Measurements from ENCODE around the gene PATJ.
"Not testable (repeated sequence)": the region's sequence is repeated elsewhere in the genome, so short reads cannot be mapped to it uniquely, and the experiment has no call there.

The PATJ gene

DNA sequence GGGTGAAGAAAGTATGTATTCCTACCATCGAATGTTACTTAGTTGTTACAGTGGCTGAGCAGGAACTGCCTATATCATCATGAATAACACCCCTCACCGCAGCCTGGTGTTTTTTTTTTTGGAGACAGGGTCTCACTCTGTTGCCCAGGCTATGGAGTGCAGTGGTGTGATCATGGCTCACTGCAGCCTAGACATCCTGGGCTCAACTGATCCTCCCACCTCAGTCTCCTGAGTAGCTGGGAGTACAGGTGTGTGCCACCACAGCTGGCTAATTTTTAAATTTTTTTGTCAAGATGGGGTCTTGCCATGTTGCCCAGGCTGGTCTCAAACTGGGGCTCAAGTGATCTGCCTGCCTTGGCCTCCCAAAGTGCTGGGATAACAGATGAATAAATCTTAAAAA, 7.3 kb downstream of the PATJ start:
- no peak for DNase-seq

DNA sequence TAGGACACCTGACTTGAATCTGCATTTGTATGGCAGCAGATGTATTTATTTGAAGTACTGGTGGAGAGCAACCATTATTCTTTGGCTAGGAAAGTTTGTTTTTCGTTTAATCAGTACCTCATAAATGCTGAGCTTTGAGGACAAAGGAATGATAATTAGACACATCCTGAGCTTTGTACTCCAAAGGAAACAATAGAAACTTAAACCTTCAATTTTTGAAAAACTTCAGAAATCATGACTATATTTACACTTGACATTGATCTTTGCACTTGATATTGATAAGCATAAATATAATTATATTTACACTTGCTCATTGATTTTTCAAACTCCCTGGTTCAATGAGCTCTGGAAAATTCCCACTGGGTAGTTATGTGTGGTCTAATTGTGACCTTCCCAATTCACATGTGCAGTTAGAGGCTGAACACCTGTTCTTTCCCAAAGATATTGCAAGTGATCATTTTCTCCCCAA, 10.7 kb downstream of the PATJ start:
- no peak for DNase-seq

DNA sequence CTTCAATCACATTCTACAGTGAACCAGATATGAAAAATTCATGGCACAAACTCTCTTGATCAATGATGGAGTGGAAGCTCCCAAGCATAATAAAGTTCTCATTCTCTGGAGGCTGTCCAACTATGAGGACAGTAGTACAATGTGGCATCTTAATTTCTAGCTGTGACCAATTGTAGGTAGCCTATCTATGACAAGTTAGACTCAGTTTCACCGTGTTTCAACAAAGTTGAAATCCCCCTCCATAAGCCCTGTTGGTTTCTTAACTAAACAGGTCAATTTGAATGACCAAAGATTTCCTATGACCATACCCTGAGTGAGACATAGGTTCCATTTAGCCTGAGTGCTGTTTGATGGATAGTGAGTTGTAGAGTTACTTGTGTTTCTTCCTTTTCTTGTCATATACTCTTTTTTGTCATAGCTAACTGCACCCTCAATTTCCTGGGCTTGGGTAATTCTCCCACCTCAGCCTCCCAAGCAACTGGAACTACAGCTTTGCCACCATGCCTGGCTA, 11.8 kb downstream of the PATJ start:
- DNase-seq: no peak

DNA sequence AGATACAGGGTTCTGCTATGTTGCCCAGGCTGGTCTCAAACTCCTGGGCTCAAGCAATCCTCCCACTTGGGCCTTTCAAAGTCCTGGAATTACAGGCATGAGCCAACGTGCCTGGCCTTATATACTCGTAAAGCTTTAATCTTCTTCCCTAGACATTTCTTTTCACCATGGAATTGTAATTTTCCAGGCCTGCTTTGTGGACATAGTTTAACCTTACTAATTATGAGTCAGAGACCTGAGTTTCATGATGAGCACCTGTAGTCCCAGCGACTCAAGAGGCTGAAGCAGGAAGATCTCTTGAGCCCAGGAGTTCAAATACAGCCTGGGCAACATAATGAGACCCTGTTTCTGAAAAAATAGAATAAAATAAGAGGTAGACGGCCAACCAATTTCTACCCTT, 12.3 kb downstream of the PATJ start:
- DNase-seq: no peak

DNA sequence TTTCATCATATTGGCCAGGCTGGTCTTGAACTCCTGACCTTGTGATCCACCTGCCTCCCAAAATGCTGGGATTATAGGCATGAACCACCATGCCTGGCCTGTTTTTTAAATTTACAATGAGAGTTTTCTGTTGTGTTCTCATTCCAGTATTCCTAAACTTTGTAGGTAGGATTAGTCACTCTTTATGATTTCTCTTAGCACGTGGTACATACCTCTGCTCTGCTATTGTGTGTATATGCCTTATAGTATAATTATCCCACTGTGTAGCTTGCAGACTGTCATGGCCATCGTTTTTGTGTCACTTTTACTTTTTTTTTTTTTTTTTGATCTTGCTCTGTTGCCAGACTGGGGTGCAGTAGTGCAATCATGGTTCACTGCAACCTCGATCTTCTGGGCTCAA, 14.5 kb downstream of the PATJ start:
- DNase-seq: no peak

DNA sequence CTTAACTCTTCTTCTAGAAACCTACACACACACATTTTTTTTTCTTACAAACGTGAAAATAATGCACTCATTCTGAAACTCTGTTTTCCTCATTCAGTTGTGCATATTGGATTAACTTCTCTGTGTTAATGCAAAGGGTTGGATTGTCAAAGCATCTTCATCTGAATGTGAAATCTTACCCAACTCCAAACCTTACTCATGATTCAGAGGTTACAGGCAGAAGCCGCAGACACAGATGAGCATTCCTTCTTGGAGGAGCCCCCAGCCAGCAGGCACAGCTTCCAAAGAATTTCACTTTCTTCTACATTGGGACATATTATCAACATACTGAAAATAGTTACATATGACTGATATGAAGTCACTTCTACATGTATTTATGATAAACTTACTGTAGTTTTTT, 15.7 kb downstream of the PATJ start:
- no peak for DNase-seq

DNA sequence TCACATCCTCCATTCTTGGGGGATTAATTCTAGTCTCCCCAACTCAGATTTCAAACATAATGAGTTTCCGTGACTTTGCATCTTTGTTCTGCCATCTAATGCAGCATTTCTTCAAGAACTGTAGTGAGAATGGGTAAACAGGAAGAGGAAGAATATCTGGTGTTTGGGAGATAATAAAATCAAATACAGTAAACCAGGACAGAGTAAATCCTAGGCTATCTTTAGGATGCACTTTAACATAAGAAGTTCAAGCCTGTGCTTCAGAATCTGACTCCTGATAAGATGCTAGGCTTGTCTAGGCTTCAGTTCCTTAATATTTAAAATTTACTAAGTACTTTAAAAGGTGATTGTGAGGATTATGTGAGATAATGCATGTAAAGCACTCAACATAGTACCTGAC, 27.9 kb downstream of the PATJ start:
- DNase-seq: no peak

DNA sequence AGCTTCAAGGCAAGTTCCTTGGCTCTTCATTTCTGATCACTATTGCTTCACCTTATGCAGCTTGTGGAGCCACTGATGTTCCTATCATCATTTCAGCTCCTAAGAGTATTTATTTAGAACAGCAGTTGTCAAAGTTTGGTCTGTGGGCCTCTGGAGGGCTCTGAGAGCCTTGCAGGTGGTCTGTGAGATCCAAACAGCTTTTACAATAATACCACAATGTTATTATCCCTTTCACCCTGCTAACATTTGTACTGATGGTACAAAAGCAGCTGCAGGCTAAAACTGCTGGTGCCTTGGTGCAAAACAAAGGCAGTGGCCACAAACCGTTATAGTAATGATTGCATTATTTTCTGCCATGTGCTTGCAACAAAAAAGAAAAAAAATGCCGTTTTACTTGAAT, 33.8 kb downstream of the PATJ start:
- no peak for DNase-seq

DNA sequence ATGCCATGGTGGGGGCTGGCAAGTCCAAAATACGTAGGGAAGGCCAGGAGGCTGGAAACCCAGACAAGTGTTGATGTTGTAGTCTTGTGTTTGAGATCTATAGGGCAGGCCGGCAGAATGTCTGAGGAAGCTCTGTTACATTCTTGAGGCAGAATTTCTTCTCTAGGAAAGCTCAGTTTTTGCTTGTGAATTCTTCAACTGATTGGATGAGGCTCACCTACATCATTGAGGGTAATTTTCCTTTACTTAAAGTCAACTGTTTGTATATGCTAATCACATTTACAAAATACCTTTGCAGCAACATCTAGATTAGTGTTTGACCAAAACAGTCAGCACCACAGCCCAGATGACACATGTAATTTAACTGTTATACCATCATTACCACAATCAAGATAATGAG, 37.0 kb downstream of the PATJ start:
- DNase-seq: no peak

DNA sequence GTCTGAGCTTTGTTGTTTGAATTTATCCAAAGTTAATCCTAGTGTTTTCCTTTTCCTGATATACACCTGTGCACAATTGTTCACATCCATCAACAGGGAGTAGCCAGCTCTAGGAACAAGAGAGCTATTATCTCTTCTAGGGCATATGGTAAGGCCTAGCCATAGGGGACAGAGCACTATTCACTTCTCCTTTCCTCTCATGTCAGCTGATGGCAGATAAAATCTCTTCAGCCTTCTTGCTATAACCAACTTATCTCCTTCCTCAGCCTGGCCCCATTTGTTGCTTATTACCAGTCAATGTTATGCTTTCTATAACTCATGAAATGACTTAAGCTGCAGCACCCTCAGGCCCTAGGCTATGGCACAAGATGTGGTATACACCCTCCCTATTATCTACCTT, 38.9 kb downstream of the PATJ start:
- DNase-seq: no peak

DNA sequence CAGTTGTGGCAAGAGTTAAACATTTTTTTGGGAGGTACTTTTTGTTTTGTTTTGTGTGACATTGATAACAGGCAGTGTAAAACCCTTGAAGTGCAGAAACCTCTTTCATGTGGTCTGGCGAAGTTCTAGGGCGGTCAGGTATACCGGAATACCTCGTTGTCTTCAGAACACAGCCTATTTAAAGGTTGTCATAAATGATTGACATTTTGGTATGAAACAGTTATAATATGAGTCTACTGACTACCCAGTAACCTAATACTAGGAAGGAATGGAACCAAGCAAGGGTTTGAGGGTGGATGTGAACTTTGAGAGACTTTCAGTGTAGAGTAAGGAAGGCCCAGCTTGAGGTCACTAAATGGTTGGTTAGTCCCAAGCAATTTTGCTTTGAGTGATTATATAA, 40.5 kb downstream of the PATJ start:
- DNase-seq: no peak

DNA sequence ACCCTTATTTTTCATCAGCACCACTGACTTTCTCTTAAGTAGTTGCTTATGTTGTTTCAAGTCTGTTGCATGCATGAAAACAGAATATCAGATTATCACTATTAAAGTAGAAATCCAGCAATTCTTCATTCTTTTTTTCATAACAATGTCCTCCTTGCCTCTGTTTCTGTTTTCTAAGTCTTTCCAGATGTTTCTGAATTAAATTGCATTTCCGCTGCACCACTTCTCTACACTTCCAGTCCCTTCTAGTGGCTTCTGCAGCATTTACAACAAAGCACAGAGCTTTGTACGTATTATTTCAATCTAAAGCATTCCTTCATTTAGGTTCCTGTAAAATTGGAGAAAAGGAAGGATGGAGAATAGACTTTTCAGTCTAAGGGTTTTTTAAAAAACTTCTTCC, 42.4 kb downstream of the PATJ start:
- no peak for DNase-seq

DNA sequence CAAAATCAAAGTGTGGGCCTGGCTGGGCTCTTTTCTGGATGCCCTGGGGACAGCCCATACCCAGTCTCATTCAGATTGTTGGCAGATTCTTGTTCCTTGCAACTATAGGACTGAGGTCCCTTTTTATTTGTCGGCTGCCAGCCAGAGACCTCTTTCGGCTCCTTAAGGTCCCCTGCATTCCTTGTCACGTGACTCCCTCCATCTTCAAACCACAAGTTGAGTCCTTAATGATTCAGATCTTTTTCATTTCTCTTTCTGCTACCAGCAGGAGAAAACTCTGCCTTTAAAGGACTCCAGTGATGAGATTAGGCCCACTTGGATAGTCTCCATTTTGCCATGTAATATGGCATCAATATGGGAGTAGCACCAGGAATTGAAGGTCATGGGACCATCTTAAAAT, 48.6 kb downstream of the PATJ start:
- DNase-seq: no peak

DNA sequence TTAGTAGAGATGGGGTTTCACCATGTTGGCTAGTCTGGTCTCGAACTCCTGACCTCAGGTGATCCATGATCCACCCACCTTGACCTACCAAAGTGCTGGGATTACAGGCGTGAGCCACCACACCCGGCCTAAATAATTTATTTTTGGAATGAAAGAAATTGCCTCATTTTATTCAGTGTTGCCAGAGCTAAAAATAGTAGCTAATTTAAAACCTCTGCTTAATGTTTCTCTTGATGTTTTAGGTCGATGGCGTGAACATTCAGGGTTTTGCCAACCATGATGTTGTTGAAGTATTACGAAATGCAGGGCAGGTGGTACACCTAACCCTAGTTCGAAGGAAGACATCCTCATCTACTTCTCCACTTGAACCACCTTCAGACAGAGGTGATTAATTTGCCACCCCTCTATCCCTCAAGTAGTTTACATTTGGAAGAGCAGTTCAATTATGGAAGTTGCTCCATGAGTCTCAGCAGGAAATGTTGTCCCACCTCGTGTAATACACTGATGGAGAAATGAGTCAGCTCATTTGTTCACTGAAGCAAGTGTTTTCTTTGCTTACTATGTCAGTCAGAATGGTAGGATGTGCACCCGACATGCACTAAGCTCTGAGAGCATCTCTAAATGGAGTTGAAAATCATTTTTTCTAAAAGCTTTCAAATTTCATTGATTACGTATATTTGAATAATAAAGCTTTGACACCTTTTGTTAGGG, 54.9 kb downstream of the PATJ start:
- DNase-seq: no peak

DNA sequence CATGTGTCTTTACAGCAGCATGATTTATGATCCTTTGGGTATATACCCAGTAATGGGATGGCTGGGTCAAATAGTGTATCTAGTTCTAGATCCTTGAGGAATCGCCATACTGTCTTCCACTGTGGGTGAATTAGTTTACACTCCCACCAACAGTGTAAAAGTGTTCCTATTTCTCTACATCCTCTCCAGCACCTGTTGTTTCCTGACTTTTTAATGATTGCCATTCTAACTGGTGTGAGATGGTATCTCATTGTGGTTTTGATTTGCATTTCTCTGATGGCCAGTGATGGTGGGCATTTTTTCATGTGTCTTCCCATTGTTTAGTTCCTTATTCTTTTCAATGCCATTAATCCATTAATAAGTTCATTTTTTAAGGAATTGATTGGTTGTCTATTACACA, 58.8 kb downstream of the PATJ start:
- not testable (repeated sequence) for DNase-seq

DNA sequence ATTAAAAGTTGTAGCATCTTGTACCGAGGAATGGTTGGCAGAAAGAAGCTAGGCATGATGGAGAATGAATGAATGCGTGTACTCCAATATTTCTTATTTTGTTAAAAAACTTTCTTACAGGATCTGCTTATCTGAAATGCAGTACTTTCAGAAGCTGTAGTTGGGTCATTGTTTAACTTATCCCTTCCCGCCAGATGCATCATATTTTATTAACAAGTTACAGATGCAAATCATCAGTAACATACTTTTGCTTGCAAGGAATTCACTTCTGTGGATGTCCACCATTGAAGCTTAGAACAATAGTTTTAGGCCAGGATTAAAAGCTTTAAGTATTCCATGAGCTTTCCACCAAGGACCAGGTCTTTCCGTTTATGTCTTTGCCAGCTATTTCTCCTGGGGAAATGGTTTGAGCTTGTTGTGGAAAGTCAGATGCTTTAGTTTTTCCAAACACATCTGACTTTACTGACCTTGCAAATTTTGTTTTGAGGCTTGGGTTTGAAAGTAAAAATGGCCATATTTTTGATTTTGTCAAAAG, 65.4 kb downstream of the PATJ start:
- no peak for DNase-seq

DNA sequence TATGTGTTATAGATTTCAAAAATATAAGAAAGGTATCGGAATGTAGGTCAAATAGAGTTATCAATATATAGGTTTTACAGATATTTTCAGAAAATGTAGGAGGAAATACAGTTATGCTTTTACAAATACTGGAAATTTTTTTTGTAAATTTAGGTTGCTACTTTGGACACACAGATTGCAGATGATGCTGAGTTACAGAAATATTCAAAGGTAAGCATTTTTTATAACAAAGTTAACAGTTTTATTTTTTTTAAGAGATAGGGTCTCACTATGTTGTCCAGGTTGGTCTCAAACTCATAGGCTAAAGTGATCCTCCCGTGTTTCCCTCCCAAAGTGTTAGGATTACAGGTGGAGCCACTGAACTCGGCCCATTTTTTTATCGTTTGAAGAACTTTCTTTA, 66.0 kb downstream of the PATJ start:
- DNase-seq: no peak

DNA sequence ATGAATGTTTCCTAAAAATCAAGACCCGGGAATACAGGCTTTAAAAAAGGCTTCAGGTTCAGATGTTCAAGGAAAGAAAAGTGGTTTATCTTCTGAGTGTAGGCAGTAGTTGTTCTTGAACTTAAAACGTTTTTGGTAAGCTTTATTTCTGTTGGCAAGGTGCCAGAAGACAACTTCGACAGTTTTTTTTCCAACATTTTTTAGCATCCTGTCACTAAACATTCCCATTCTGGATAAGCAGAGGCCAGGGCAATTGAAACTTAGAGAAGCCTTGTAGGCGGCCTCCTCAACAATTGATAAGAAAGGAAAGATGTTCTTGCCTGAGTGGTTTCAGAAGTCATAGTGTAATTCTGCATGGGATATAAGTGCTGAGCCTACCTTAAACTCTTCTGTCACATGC, 66.7 kb downstream of the PATJ start:
- no peak for DNase-seq

DNA sequence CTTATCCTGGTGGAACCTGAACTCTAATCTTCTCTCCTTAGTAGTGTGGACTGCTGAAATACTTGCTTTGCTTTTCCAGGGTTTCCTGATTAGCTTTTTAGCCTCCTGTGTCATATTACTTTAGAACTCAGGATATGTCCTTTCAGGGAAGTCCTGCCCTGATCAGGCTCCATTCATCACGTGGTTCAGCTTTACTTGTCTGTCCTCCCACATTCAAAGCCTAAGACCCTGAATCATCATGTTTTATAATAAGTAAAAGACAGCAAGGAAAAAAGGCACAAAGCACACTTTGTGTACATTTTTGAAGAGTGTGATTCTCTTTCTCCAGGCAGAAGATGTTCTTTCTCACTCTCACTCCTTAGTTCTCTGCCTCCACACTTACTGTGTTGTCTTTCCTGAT, 70.6 kb downstream of the PATJ start:
- DNase-seq: no peak

DNA sequence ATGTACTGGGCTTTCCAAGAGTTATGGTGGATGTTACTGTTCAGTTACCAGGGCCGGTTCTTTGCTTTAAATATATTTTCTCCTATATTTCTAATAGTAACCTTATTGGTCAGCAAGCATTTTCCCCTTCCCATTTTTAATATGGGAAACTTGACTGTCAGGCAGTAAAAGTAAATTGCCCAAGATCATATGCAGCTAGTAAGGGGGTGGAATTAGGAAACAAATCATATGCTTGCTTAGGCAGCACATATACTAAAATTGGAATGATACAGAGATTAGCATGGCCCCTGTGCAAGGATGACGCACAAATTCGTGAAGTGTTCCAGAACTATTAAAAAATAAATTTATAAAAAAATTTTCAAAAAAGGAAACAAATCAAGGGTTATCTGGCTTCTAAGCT, 73.9 kb downstream of the PATJ start:
- no peak for DNase-seq

DNA sequence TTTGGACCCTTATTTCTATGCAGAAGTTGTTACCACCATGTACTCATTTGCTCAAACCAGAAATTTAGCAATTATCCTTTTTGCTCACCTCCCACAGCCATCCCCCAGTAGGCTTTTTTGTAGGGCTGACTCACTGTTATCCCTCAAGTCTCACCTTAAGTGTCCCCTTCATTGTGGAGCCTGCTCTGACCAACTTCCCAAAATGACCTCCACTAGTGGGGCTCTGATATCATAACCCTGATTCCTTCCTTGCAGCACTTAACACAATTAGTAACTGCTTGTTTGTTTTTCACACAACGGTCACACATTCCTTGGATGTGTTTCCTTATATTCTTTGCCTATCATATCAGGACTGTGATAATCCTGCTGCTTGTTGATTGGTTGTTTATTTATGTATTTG, 76.7 kb downstream of the PATJ start:
- DNase-seq: no peak

DNA sequence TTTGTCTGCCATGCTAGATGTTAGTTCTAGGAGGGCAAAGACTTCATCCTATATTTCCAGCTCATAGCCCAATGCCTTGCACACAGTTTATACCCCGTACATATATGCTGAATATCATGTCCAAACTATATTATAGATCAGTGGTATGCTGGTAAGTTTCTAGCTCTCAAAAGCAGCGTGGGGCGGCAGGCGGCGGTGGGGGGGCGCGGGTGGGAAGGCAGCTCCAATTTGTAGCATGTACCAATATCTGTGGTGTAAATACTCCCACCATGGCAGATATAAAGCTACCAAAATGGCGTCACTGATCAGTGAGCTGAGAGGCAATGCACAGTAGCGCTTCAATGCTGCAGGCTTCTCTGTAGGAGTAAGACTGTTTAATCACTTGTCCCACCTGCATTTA, 77.1 kb downstream of the PATJ start:
- no peak for DNase-seq

DNA sequence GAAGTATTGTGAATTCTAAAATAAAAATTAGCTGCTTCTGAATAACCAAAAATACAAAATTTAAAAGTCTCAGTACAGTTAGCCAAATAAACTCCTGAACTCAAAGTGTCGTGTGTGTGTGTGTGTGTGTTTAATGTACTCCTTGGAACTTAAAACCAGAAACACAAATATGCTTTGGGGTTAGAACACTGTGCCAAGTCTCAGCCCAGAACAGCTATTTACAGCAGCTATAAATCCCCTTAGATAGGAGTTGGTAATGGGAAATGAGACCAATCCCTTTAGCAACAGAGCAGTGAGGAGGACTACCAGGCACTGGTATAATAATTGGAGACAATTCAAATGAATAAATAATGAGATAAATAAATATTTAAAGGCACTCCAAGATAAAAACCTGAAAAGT, 83.1 kb downstream of the PATJ start:
- DNase-seq: no peak

DNA sequence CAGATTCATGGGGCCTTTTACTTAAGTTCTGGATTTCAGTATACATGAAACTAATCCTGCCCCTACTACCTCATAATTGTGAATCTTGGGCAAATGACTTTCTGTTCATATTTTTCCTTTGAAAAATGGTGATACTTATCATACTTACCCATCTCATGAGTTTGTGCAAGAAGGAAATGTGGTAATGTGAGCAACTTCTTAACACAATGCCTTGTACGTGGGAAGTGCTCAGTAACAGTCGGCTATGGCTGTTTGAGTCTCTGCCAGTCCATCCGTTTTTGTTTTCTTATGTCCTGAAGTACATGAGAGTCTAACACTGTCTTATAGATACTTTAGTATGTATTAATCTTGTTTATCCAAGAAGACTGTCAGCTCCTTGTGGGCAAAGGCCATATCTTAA, 86.5 kb downstream of the PATJ start:
- DNase-seq: no peak

DNA sequence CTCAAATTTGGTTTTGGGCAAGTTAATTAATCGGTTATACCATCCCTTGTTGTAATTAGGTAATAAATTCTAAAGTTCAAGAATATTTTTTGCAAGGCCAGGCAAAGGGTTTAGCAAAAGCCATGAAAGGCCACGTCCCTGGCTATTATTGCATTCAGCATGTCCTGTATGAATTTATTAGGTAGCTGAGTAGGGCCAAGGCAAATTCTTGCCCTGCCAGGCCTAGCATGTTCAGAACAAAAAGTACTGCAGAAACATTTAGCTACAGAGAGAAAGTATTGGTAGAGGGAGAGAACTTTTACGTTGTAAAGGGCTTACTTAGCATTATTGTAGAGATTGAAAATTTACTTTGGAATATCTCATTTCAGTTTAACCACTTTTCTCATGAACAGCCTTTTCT, 94.4 kb downstream of the PATJ start:
- no peak for DNase-seq
